HG03469 (cell line): ENCODE results near the gene PRDM16.

Experiments
- ATAC-seq: cut with Tn5 transposase; IDR thresholded peaks from one replicate; pipeline ENCODE4 v1.9.1; 2021; ENCODE audit warnings: mild to moderate bottlenecking, moderate library complexity, moderate number of reproducible peaks; ENCODE audit not compliant: unreplicated experiment

PRDM16 gene

DNA sequence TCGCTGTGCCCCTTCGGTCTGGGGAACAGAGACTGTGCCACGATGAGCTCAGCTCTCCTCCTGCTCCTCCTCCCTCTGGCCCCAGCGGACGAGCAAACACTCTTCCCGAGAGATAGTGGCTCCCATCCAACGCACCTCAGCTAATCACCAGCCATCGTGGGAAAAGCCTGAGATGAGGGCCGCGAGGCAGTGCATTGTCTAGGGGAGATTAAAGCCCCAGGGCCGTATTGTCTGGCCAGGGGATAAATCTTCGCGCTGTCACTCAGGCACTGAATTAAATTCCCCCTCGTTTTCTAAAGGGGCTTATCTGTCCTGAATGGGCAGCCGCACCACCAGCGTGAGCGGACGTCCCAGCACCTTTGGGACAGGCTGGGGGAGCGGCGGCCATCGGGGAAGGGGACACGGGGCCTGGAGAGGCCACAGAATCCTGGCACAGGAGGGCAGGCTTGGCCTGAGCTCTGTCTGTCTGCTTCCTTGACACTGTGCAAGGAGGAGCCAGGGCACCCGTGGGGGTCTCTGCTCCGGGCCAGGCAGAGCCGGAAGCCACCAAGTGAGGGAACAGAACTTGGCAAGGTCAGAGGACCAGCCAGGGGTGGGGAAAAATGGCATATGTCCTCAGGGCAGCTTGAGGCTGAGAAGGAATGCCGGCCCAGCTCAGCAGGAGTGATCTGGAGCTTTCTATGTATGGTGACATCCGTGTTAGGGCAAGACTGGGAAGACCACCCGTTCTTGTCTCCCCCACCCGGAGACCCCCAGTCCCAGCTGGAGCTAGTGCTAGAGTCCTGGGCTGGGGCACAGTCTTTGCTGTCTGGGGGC lies 32.3 kb downstream of the PRDM16 start:
- no peak for ATAC-seq

GRCh38 chr1:3102641-3103040 lies 33.6 kb downstream of the PRDM16 start:
- ATAC-seq = no peak

DNA sequence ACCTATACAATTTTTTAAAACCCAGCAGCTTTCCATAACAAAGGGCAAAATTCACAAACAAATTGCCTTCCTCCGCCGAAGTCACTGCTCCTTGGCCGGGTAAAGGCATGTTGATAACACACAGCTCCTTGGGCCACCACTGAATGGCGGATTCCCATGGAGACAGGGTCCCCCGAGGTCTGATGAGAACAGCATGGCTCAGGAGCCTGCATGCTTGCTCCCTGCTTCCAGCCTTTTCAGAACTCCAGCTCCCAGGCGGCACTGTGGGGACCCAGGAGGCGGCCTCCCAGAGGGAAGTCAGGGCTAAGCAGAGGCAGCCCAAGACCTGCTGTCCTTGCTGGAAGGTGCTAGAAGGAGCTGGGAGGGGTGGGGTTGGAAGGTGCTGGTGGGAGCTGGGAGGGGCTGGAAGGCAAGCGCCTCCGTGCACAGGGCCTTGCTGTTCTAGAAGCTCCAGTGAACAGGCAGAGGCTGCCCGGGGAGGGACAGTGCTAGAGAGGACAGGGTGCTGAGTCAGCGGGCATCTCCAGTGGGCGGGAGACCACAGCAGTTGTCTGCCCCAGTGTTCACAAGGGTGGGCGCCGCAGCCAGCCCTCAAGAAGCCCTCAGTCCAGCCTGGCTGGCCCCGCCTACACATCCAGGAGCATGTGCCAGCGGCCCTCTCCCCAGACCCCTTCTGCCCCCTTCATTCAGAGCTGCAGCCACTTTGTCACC lies 35.1 kb downstream of the PRDM16 start:
- no peak for ATAC-seq

DNA sequence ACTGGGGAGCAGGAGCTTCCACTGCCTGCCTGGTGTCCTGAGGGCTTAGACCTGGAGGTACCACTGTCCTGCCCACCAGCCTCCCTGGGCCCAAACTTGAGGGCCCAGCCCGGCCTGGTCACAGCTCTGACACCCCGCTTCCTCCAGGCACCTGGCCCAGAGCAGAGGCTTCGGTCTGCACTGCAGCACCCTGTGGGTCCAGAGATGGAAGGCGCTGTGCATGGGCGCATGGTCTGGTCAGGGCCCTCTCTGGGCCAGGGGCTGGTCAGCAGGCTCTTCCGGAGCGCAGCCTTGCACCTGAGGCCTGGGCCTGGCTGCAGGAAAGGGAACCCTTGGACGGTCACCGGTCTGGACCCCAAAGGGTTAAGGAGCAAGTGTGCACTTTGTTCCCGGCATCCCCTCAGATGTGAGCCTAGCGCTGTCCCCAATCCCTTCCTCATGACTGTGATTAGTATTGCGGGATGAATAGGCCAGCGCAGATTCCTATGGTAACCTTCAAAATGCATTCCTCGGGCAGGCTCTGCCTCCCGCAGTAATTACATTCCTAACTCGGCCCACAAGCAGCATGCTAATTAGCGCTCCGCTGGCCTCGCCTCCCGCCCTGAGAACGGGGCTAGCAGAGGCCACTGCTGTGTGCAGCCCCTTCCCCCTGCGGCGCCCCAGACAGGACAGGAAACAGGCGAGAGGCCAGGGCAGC lies 36.3 kb downstream of the PRDM16 start:
- ATAC-seq = no peak

GRCh38 chr1:3106216-3106615 lies 37.2 kb downstream of the PRDM16 start:
- ATAC-seq = no peak

- ATAC-seq = no peak
Observed at GRCh38 chr1:3107201-3107600, 38.2 kb downstream of the PRDM16 start.

- ATAC-seq = no peak
Observed at GRCh38 chr1:3109355-3109754, 40.4 kb downstream of the PRDM16 start.

DNA sequence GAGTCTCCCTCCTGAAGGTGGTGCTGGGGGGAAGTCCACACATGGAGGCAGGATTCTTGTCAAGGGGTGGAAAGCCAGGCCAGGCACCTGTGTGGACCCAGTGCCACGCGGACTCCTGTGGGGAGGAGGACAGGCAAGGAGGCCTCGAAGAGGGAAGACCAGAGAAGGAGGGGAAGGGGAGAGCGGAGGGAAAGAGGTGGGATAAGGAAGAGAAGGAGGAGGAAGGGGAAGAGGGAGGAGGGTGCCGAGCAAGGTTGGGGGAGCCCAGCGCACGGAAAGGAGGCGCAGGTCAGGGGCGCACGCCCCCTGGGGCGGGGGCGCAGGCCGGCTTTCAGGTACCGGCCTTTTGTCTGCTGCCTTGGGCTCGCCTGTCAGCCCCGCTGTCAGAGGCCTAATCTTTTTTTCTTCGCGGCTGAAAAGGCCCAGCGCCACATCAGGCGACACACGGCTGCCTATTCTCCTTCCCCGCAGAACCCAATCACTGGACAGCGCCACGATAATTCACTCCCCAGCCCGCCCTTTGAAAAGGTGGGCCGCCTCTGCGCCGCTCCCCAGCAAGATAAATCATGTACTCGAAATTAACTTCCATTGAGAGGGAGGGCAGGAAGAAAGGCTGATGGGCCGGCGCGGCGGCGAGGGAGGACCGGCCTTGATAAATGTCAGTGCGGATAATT lies 42.5 kb downstream of the PRDM16 start:
- no peak for ATAC-seq

DNA sequence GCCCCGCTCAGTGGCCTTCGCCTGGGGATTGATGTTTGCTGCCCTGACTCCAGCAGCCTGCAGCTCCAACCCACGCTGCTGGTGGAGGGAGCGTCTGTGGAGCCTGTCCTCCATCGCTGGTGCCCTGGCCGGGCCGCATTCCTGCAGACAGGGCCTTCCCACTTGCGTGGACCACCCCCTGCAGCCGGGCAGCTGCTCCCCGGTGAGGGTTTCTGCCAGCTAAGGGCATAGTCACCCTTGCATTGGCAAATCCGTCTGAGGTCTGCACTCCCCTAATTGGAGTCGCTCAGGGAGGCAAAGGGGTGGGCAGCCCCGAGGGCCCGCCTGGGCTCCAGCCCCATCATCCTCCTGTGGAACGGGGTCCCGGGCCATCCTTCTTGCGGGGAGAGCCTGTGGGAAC lies 43.5 kb downstream of the PRDM16 start:
- no peak for ATAC-seq

DNA sequence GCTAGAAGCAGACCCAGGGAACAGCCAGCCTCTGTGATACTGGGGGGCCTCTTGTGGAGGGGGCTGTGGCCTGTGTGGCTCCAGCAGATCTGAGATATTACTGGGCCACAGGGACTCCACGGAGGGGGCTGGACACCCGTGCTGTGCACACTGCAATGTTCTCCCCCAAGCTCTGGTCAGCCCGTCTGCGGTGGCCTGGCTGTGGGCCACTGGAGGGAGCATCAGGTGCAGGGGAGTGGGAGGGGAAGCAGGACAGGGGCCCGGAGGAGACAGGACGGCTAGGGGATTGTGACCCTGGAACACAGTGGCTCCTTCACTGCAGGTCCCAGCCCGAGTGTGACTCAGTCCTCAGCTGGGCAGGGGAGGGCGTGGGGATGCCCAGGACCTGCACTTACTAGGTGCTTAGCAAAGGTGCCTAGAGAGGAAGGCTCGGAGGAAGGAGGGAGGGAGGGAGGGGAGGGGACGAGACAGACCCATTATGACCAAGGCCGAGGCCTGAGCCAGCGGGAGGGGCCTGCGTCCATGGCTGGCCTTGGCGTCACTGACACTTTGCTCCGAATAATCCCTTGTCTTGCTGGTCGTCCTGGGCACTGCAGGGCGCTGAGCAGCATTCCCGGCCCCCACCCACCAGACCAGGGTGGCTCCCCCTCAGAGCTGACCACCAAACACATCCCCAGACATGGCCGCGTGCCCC lies 44.2 kb downstream of the PRDM16 start:
- no peak for ATAC-seq

- no peak for ATAC-seq
Observed at GRCh38 chr1:3113741-3114056, 44.7 kb downstream of the PRDM16 start.

DNA sequence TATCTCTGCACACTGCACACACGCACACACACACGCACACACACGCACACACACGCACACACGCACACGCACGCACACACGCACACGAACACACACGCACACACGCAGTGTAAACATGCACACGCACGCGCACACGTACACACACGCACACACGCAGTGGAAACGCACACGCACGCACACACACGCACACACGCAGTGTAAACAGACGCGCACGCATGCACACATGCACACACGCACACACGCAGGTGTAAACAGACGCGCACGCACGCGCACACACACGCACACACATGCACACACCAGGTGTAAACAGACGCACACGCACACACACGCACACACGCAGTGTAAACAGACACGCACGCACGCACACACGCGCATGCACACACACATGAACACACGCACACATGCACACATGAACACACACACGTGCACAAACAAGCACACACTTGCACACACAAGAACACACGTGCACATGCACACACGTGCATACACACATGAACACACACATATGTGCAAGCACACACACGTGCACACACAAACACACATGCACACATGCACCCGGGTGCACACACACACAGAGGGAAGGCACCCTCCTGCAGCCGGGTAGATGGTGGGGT lies 45.2 kb downstream of the PRDM16 start:
- ATAC-seq = no peak

- ATAC-seq = no peak
Observed at GRCh38 chr1:3114846-3115245, 45.8 kb downstream of the PRDM16 start.

DNA sequence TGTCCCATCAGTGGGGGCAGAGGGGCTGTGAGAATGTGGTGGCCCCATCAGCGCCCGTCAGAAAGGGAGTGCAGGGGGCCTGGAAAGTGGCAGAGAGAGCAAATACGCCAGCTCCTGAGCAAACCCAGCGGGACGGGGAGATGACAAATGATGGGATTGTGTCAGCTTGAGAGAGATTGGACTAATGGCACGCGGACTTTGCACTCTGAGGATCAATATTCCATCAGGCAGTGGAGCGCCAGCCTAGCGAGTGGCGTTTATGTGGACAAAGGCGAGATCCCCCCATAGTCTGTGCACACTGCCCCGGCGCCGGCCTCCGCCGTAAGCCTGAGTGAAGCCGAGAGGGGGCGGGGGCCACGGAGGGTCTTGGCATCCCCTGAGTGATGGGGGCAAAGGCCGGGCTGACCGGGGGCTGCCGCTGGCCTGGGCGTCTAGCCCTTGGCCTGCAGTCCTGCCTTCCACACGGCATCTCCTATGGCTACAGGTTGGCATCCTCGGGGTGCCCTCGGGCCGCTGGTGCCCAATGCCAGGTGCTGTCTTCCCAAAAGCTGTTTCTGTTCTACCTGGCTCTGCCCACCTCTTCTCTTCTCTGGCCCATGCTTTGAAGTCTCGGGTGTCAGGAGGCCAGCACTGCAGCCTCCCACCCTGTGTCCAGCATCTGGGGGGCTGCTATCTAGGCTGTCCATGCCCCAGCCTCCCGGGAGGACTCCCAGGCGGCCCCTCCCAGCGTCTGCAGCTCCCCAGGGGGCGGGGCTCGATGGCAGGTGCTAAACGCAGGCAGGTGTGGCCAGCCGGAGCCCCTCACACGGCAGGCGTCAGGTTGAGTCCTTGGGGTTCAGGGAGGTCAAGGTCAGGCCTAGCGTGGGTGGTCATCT lies 46.5 kb downstream of the PRDM16 start:
- ATAC-seq = no peak

DNA sequence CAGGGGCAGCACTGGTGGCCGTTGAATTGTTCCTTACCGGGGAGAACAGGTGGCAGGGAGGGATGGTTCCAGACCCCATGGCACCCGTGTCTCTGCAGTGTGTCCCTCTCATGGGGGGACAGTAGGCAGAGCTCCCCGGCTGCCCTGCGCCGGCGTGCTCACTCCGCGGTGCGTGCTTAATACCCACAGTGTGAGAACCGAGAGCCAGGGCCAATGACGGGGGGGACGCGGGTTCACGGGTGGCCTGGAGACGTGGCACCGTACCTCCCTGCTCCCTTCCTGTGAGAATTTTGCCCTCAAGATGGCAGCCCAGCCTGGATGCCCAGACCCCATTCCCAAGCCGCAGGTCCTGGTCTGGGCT lies 47.1 kb downstream of the PRDM16 start:
- no peak for ATAC-seq

DNA sequence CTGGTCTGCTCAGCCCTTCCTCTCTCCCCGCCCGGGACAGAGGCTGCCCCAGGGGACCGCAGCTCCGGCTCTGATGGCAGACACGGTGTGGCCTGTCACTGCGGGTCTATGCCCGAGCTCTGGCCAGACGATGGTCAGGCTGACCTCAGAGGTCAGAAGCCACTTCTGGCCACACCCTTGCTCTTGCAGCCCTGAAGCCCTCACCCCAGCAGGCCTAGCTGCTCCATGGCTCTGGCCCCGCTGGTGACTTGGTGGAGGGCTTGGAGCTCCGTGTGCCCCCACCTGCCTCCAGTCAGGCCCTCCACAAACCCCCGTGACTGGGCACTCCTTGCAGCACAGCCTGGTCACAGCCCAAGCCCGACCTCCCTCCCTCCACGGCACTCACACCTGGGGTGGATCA lies 47.6 kb downstream of the PRDM16 start:
- ATAC-seq = no peak

GRCh38 chr1:3117879-3118278 lies 48.9 kb downstream of the PRDM16 start:
- no peak for ATAC-seq

- no peak for ATAC-seq
Observed at GRCh38 chr1:3119061-3119460, 50.1 kb downstream of the PRDM16 start.

DNA sequence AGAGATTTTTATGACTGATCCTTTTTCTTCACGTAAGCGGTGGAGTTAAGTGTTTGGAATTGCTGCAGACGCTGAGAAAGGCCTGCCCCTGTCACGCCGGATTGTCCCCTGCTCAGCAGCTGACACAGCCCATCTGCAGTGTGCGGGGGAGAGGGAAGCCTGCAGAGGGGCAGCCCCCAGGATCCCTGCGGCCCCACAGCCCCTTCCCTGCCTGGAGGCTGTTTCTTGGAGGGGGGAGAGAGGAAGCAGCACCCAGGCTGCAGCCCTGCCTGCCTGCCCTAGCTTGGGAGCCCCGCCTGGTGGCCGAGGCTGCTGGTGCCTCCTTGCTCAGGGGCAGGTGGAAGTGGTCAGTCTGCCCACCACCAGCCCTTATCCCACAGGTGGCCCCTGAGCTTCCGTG lies 50.7 kb downstream of the PRDM16 start:
- no peak for ATAC-seq

- no peak for ATAC-seq
Observed at GRCh38 chr1:3120140-3120539, 51.1 kb downstream of the PRDM16 start.
